GM12878 (cell line): Measurements from ENCODE around the gene CFAP141. TPM values are rescaled to one million over a fixed set of nuclear protein-coding genes. Genes with fewer than 3 reads are reported as not detected.

Experiments
- CHD1 ChIP-seq: IDR thresholded peaks from 2 replicates; pipeline ENCODE4 v1.6.1; 2012; ENCODE audit warnings: low read depth, low read length, improper control_type of control experiment
- CUX1 ChIP-seq: IDR thresholded peaks from 2 replicates; pipeline ENCODE4 v1.6.1; 2012; ENCODE audit warnings: improper control_type of control experiment, low read depth, low read length; ENCODE audit not compliant: insufficient replicate concordance
- MTA2 ChIP-seq: fragments of 450-650 bp; IDR thresholded peaks from 2 replicates; pipeline ENCODE4 v1.6.1; 2016; ENCODE audit warnings: low read depth, mild to moderate bottlenecking, moderate library complexity
- NR2F1 ChIP-seq: fragments of 450-650 bp; conservative IDR thresholded peaks from 2 replicates; pipeline ENCODE4 v1.6.1; 2017; ENCODE audit warnings: mild to moderate bottlenecking
- PAX5 ChIP-seq: IDR thresholded peaks from 2 replicates; pipeline ENCODE4 v1.6.1; 2011; ENCODE audit warnings: low read depth, low read length, borderline replicate concordance
- ZBTB40 ChIP-seq: fragments of 450-650 bp; IDR thresholded peaks from 2 replicates; pipeline ENCODE4 v1.6.1; 2016; ENCODE audit warnings: mild to moderate bottlenecking, moderate library complexity, borderline replicate concordance
- ZZZ3 ChIP-seq: IDR thresholded peaks from 2 replicates; pipeline ENCODE4 v1.6.1; 2011; ENCODE audit warnings: low read depth; ENCODE audit not compliant: control insufficient read depth, insufficient read length
- polyA plus RNA-seq, 11 experiments: library from polyadenylated mRNA; depleted of rRNA in 4 of 11; unstranded in 6 of 11; stranded (reverse) in 5 of 11; fragments of >200 nt; fragmentation: Nextera tagmentation in 4 of 11; fragmentation: Illumina TruSeq in 1 of 11; extraction: Ambion mirVana in 4 of 11; extraction: Trizol in 1 of 11; gene quantifications; 1 replicate in 1 of 11; 2 replicates in 10 of 11; pipeline versions ENCODE4 v1.2.1 to v1.2.3, GENCODE V29; 2011 to 2016; ENCODE audit warnings: inconsistent platforms in 2 of 11, missing spikeins in 2 of 11, low read depth in 1 of 11
- total RNA-seq, 4 experiments: library from RNA; depleted of rRNA in 3 of 4; stranded (reverse); fragments of >200 nt in 3 of 4; fragmentation: Illumina TruSeq in 1 of 4; extraction: Trizol in 1 of 4; gene quantifications; 2 replicates each; pipeline versions ENCODE4 v1.2.1 to v1.2.3, GENCODE V29; 2013 to 2021

CFAP141 gene
- total and polyA plus RNA-seq, 10 of the 15 experiments (the other 5 are each of a cell fraction or from before 2014, with no cell fraction given): not detected

GRCh38 chr1:154239491-154239890 is 33.4 kb upstream of the CFAP141 start (continued):
- TF ChIP-seq ZBTB40 (no peak), ZZZ3 (no peak), CHD1 (no peak), NR2F1 (no peak), MTA2 (no peak), PAX5 (no peak), CUX1 (no peak)
